SKM-1 treated with dmso at 0.1 percent for 144 hours (cell line): ENCODE results near the gene AXIN1.
"Not testable (repeated sequence)": the region's sequence is repeated elsewhere in the genome, so short reads cannot be mapped to it uniquely, and the experiment has no call there.

Experiments
- DNase-seq: peaks from one replicate; lab custom pipeline; 2025; ENCODE audit not compliant: unreplicated experiment; lab: John Stamatoyannopoulos, UW

AXIN1 gene

DNA sequence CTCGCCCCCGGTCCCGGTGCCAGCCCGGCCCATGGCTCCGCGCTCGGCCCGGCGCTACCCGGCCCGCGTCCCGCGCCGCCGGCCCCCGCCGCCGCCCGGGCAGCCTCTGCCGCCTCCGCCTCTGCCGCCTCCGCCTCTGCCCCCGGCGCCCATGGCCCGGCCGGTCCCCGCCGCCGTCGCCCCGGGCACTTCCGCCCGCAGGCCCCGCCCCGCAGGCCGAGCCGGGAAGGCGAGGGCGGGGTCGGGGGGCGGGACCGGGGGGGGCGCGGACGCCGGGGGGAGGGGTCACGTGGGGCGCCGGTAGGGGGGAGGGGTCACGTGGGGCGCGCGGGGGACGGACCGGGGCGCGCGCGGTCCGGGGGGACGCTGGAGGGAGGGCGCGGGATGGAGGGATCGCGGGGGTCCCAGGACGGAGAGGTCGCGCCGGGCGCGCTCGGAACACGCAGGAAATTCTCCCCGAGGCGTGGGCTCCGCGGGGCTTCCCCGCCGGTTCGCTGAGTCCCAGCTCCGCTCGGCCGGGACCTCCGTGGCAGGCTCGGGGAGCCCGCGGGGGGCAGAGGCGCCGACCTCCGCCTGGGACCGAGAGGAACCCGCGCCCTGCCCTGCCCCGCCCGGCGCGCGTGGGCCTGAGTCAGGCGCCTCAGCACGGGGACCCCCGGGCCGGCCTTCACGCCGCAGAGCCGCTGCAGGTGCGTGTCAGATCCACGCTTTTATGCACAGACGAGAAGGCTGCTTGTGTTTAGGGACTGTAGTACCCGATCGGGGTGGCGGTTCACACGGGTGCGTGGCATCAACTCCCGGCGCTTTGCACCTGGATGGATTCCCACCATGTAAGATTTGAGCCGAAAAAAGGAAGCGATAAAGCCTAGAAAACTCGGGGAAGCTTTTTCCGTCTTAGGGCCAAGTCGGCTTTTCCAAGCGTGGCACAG, 29.5 kb upstream of the AXIN1 start, which contains the start of gene PGAP6:
Gene PGAP6, minus strand, starts transcription at position 190 of the 929 bp plus-strand sequence. Its CDS starts 157 bp downstream, at position 33.
- peak; percentile 31 for DNase-seq

DNA sequence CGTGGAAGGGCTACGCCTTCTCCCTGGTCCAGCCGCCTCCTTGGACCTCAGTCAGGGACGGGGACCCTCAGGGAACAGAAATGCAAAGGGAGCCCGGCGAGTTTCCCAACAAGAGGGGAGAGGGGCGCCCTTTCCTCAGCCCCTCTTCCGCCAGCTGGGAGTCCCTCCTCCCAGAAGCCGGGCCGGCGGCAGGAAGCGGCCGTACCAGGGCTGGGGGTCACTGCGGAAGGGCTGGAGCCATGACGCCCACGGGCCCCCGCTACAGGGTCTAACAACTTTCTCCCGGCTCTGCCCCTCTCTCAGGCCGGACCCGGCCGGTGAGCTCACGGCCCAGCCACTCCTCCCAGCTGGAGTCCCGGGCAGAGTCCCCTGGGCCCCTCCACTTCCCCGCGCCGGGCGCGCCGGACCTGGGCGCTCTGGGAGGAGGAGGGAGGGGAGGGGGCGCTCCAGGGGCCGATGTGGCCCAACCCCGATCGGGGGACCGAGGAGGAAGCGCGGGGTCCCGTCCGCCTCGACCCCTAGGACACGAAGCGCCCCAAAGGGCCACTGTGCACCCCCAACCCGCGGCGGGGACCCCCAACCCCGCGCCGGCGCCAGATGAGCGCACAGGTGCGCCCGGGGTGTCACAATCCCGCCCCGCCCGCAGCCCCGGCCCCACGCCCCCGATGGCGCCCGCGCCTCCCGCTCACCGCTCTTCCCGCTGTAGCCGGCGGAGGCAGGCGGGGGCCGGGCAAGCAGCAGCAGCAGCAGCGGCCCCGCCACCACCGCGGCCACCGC, 28.7 kb upstream of the AXIN1 start:
- no peak for DNase-seq

DNA sequence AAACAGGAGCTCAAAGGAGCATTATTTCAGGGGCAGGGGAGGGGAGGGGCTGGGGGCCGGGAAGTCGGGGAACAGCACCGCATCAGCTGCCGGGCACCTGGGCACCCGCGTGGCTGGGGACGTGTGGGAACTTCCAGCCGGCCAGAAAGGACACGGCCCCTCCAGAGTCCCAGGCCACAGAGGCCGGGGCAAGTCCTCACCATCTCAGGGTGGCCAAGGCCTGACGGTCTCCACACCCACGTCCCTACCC, 28.2 kb upstream of the AXIN1 start:
- no peak for DNase-seq

DNA sequence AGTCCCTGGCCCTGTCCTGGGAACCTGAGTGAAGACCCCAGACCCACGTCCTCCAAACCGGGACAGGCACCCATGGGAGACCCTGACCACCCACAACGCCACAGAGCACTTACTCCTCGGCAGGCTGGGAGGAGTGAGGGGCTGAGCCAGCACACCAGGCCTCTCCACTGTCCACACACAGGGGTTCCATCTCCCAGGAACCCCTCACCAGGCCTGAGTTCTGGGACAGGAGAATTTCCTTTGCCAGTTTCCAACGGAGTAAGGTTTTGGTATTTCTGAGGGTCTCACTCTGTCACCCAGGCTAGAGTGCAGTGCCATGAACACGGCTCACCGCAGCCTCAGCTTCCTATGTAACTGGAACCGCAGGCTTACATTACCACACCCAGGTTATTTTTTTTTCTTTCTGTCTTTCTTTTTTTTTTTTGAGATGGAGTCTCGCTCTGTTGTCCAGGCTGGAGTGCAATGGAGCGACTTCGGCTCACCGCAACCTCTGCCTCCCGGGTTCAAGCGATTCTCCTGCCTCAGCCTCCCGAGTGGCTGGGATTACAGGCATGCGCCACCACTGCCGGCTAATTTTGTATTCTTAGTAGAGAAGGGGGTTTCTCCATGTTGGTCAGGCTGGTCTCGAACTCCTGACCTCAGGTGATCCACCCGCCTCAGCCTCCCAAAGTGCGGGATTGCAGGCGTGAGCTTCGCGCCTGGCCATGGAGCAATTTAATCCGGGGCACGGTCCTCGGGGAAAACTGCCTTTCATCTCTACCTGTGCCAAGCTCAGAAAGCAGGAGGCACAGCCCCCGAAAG, 27.6 kb upstream of the AXIN1 start:
- DNase-seq, result no peak

DNA sequence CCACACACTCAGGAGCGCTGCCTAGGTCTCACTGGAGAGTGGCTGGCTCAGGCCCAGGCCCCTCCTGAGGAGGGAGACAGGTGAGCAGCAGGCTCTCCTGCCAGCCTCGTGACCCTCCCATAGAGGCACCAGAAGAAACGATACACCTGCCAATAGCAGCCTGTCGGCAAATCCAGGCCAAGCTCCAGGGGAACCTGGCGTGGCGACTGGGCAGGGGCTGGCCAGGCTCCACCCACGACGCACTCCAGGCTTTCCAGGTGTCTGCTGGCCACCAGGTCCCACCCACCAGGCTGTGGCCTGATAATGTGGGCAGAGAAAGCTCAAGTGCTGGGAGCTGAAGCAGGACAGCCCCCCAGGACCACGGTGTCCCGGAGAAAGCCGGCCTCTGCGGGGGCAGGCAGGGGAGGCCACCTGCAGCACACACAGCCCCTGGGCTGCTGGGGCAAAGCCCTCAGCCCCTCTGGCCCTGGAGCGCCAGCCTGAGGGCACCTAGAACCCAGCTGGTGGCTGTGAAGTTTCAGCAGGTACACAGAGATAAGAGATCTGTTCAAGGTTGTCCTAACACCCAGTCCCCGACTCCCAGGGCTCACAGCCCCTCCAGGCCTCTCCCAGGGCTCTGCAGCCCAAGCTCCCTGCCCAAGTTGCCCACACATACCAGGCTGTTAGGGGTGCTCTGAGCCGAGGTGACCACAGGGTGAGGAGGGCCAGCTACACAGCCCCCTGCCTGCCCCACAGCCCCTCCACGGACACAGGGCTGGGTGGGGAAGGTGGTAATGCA, 26.8 kb upstream of the AXIN1 start:
- no peak for DNase-seq

DNA sequence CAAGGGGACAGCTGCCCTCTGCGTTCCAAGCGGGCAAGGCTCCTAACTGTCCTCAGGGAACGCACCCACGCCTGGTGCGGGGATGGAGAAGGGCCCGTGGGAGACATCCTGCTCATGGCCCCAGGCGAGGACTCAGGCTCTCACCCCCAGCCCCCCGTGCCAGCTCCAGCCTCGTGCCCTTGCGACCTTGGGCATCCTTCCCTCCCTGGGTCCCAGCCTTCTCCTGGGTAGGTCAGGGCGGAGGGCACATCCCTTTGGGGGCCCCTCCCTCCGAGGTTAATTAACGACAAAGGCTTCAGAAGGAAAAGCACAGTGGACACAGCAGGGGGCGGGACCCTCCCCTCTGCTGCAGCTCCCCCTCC, 26.3 kb upstream of the AXIN1 start:
- no peak for DNase-seq

DNA sequence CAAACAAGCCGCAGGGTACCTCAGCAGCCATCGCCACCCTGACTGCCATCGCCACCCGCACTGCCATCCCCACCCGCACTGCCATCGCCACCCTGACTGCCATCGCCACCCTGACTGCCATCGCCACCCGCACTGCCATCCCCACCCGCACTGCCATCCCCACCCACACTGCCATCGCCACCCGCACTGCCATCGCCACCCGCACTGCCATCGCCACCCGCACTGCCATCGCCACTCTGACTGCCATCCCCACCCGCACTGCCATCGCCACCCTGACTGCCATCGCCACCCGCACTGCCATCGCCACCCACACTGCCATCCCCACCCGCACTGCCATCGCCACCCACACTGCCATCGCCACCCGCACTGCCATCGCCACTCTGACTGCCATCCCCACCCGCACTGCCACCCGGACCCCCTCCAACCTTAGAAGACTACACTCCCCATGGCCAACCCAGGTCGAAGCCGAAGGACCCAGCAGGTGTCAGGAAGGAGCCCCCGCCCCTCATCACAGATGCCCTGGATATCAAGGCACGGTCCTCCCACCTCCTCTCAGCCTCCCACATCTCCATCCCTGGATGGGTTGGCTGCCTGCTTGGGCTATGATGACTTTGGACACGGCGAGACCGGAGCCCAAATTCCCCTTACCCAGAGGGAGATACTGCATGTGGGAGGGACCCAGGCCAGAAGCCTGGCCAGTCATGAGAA, 25.7 kb upstream of the AXIN1 start:
- not testable (repeated sequence) for DNase-seq

DNA sequence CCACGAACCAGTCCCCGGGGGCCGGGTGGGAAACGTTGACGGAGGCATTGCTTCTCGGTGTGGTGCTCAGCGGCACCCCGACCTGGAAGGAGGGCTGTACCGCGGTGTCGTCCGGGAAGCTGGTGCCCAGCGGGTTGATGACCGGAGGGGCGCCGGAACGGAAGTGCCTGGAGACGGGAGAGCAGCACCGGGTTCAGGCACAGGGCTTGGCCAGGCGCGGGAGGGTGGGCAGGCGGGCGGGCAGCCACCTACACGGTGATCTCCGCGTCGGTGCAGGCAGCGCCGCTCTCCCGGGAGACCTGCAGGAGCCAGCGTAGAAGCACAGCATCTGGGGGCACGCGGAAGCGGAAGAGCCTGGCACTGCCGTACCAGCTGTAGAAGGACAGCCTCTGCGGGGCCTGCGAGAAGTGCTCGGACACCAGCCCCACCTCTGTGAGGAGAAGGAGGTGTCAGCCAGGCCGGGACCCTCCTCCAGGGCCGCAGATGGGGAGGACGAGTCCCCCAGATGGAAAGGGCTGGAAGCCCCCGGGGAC, 25.0 kb upstream of the AXIN1 start:
- no peak for DNase-seq

DNA sequence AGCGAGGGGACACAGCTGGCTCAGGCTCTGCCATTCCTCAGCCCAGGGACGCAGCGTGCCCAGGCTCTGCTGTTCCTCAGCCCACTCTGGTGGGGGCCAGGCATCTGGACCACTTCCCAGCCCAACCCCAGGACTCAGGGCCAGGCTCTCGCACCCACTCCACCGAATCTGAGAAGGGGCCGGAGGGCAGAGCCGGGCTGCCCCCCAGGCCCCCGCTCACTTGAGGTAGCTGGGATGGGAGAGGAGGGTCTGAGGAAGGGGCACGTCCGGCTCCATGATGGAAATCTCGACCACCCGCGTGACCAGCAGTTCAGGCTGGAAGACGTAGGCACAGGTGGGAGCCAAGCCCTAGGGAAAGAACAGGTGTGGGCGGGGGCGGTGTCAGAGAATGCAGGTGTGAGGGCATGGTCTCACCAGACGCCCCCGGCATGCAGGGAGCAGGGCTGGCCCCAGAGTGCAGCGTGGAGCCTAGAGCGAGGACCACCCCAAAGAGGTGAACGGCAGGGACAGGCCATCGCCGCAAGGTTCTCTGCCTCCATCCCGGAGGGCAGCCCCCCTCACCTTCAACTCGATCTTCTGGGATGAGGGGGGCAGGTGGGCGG, 24.4 kb upstream of the AXIN1 start:
- DNase-seq, result no peak

DNA sequence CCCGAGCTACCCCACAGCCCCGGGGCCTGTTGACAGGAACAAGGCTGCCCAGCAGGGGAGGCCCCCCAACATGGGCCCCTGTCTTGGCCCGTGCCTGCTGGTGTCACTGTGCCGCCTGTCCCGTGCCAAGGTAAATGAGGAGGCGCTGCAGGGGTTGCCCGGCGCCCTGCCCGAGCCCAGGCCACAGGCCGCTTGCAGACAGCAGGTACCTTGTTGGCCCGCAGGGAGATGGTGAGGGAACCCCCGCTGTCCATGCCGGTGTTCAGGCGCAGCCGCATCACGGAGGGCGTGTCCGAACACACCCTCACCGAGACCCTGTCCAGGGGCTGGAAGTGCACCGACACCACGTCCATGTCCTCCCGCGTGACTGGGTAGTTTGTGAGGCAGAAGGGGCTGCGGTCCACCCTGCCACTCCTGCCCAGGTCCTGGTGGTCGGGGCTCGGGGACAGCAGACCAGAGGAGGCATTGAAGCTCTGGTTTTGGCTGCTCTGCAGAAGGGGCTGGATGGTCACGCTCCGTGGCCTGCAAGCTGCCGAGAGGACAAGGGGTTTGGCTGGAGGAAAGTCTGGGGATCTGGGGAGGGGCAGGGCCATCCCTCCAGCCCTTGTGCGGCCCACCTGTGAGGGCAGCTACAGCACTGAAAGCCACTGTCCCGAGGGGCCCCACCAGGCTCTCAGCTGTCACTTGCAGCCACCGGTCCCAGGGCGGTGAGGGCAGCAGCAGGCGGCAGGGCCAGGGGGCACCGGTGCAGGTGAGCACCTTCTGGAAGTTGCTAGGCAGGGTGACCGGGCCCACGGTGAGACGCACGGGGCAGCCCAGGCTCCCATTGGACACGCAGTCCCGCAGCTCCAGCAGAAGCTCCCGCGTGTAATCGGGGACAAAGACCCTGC, 23.6 kb upstream of the AXIN1 start:
- no peak for DNase-seq

DNA sequence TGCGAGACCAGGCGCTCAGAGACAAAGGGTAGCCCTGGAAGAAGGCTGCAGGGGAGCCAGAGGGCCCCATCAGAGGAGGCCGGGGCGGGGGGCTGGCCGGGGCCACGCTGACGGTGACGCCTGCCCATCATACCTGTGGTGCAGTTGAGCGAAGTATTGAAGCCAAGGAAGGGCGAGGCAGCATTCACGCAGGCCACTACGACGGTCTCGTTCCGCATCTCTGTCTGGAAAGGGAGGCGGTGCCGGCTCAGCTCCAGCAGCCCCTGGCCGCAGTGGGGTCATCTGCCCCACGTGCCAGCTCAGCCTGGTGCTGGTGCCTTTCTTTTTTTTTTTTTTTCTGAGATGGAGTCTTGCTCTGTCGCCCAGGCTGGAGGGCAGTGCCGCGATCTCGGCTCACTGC, 22.7 kb upstream of the AXIN1 start:
- DNase-seq, result no peak

DNA sequence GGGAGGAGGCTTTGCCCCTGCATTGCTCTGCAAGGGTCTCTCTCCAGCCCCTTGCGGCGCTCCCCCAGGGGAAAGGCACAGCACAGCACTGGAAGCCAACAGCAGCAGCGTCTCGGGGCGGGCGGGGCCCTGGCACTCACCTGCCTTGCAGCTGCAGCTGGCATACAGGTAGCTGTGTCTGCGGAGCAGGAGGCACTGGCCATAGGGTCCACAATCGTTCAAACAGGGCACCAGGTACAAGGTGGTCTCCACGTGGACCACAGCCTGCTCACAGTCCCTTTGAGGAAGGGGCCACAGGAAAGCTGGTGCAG, 22.0 kb upstream of the AXIN1 start:
- DNase-seq, result no peak

DNA sequence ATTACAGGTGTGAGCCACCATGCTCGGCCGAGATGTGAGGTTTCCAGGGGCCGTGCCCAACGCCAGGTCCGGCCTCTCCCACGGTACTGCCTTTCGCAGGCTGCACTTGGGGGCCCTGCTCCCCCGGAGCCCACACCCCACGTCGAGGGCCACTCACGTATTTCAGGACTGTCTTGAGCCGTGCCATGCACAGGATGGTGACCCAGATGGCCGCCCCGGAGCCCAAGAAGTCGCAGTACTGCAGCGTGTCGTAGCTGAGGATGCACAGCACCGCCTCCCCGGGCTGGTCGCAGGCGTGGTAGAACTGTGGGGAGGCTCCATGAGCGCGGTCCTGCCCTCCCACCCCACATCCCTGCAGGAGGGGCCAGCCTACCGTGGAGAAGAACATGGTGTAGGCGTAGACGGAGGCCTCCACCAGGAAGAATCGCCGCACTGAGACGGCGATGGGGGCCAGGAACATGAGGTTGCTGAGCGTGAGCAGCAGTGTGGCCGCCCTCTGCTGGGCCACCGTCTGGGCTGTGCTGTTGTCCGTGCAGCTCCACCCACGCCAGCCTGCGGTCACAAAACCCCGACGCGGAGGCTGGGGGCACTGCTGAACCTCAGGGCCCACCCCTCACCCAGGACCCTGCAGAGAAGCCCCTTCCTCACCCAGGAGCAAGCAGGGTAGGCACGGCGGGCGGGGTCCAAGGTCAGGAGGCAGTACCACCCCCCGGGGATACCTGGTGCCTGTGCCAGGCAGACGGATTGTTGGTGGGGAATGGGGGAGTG, 21.5 kb upstream of the AXIN1 start:
- DNase-seq, result no peak

DNA sequence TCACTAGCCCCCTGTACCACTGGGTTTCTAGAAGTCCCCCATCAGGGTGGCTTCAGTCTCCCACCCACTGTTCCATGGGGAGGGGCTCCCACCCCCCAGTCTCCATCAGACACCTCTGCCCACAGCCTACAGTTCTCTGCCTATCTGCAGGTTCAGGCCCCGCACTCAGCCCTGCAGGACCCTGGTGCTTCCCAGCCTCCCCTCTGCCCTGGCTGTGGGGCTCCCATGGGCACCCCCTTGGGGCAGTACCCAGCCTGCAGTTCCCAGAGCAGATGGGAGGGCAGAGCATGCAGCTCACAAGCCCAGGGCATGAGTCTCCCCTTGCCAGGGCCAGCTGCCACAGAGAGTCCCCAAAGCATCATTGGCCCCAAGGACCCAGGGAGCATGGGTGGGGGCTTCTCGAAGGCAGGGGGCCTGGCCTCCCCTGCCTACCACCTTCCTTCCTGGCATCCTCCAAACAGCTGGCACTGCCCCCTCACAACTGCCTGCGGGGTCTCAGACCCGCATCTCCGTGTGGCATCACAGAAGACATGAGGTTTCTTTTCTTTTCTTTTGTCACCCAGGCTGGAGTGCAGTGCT, 20.6 kb upstream of the AXIN1 start:
- no peak for DNase-seq

DNA sequence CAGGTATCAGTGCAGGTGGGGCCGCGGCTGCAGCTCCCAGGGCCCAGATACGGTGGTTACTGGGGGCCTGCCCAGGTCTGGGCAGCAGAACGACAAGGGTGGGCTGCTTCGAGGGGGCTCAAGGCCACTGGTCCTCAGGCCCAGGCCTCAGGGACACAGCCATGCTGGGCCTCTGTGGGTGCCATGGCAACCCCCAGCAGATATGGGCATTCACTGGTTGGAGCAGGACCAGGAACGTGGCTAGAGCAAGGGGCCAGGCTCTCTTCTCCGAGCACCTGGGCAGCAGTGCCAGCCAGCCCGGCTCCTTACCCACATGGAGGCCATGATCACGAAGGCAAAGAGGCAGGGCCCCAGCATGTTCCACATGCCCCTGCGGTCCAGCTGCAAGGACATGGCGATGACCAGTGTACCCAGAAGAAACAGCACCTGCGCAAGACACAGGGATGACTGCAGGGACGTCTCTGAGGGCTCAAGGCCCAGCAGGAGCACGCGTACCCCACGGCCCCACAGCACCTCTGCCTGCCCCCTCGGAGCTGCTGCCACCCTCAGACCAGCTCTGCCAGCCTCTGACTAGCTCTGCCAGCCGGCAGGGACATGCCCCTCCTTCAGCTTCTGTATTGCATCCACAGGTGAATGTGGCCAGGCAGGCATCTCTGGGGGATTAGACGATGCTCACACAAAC, 19.9 kb upstream of the AXIN1 start:
- DNase-seq, result no peak

DNA sequence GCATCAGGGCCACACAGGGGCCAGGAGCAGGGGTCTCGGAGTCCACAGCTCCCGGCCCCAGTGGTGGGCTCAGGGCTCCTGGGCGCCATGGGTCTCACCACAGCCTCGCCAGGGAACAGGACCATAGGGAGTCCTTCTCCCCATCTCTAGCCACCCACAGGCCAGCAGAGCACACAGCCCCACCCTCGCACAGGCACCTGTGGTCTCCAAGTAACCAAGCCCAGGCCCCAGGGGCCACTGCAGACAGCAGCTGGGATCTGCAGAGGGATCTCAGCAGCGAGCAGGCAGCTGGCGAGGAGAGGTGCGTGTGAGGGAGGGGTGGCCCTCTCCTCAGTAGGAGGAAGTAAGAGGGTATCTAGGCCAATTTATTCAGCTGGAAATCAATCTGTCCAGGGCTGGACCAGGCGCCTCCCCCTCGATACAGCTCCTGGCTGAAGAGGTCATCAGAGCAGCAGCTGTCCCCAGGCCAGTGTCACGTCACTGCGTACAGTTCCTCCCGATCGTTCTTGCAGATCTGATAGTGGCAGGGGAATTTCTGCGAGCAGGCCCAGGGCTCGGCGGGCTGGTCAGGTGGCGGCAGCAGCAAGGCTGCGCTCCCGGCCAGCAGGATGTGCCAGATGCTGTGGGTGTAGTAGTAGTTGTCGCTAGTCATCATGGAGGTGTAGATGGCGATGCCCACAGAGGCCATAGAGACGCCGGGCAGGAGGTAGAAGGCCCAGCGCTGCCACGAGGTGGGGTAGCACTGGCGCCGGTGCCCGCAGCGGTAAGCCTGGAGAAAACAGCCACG, 19.2 kb upstream of the AXIN1 start:
- DNase-seq, result no peak
